Neural cell (in vitro differentiated cells): Measurements from ENCODE around the gene SUN1. TPM values are rescaled to one million over a fixed set of nuclear protein-coding genes. Genes with fewer than 3 reads are reported as not detected.

ENCODE experiments used
- H2AFZ ChIP-seq: fragments of 200-600, 300-800 bp; sonication (generic), shearing (Covaris generic); 2 replicates; pipeline ENCODE4 v1.6.0; 2014; ENCODE audit warnings: low read depth, mild to moderate bottlenecking, antibody characterized with exemption, low read length, moderate library complexity
- H3F3A ChIP-seq: fragments of 200-600 bp; shearing (Covaris generic); 2 replicates; pipeline ENCODE4 v1.6.1; 2016; ENCODE audit warnings: mild to moderate bottlenecking, moderate library complexity, mixed read lengths, antibody characterized with exemption, low read length; ENCODE audit not compliant: insufficient read depth, poor library complexity, severe bottlenecking
- H3K27ac ChIP-seq: fragments of 200-600, 300-800 bp; sonication (generic), shearing (Covaris generic); 2 replicates; pipeline ENCODE4 v1.5.1; 2014; ENCODE audit warnings: mild to moderate bottlenecking, low read length, moderate library complexity
- H3K27me3 ChIP-seq: fragments of 300-800, 200-600 bp; sonication (generic), shearing (Covaris generic); 2 replicates; pipeline ENCODE4 v1.6.0; 2014; ENCODE audit warnings: mild to moderate bottlenecking, low read depth, low read length, moderate library complexity; ENCODE audit not compliant: insufficient read depth
- H3K36me3 ChIP-seq: fragments of 300-800, 200-600 bp; sonication (generic), shearing (Covaris generic); 2 replicates; pipeline ENCODE4 v1.5.1; 2014; ENCODE audit warnings: mild to moderate bottlenecking, antibody characterized with exemption, low read length, moderate library complexity; ENCODE audit not compliant: insufficient read depth
- H3K4me2 ChIP-seq: fragments of 300-800, 200-600 bp; sonication (generic), shearing (Covaris generic); 2 replicates; pipeline ENCODE4 v1.6.0; 2014; ENCODE audit warnings: mild to moderate bottlenecking, low read length
- H3K4me3 ChIP-seq: fragments of 300-800, 200-600 bp; sonication (generic), shearing (Covaris generic); 2 replicates; pipeline ENCODE4 v1.5.1; 2014; ENCODE audit warnings: mild to moderate bottlenecking, low read length, moderate library complexity
- H3K79me2 ChIP-seq: fragments of 200-600 bp; shearing (Covaris generic); replicated peaks from 2 replicates; pipeline ENCODE4 v1.6.0; 2014; ENCODE audit warnings: mild to moderate bottlenecking, low read length, moderate library complexity; ENCODE audit not compliant: insufficient read depth
- H3K9ac ChIP-seq: fragments of 300-800, 200-600 bp; sonication (generic), shearing (Covaris generic); 2 replicates; pipeline ENCODE4 v1.6.1; 2016; ENCODE audit warnings: mild to moderate bottlenecking, low read length, mixed read lengths
- H3K9me2 ChIP-seq: fragments of 200-600 bp; shearing (Covaris generic); 2 replicates; pipeline ENCODE4 v1.6.1; 2016; ENCODE audit warnings: mild to moderate bottlenecking, low read length, mixed read lengths; ENCODE audit not compliant: insufficient read depth
- H3K9me3 ChIP-seq: fragments of 200-600, 300-800 bp; sonication (generic), shearing (Covaris generic); 2 replicates; pipeline ENCODE4 v1.6.1; 2016; ENCODE audit warnings: mild to moderate bottlenecking, mixed run types, low read length, moderate library complexity, mixed read lengths
- H4K20me1 ChIP-seq: fragments of 200-600 bp; shearing (Covaris generic); 2 replicates; pipeline ENCODE4 v1.6.1; 2016; ENCODE audit warnings: mild to moderate bottlenecking, mixed run types; ENCODE audit not compliant: insufficient read depth
- EP300 ChIP-seq: fragments of 450-650 bp; conservative IDR thresholded peaks from 2 replicates; pipeline ENCODE4 v1.6.1; 2014; ENCODE audit warnings: antibody characterized with exemption, mild to moderate bottlenecking, moderate library complexity; ENCODE audit not compliant: poor library complexity, severe bottlenecking
- EZH2 ChIP-seq: fragments of 200-600, 300-800 bp; shearing (Covaris generic), sonication (generic); IDR thresholded peaks from 2 replicates; pipeline ENCODE4 v1.6.1; 2014; ENCODE audit warnings: antibody characterized with exemption, low read length, borderline replicate concordance, mild to moderate bottlenecking; ENCODE audit not compliant: insufficient read depth, poor library complexity, severe bottlenecking
- MXI1 ChIP-seq: fragments of 450-650 bp; conservative IDR thresholded peaks from 2 replicates; pipeline ENCODE4 v1.6.1; 2014; ENCODE audit warnings: antibody characterized with exemption, mild to moderate bottlenecking; ENCODE audit not compliant: poor library complexity, severe bottlenecking
- POLR2AphosphoS5 ChIP-seq: IDR thresholded peaks from 2 replicates; pipeline ENCODE4 v1.6.1; 2012
- RAD21 ChIP-seq: fragments of 450-650 bp; conservative IDR thresholded peaks from 2 replicates; pipeline ENCODE4 v1.6.1; 2014; ENCODE audit warnings: antibody characterized with exemption, mild to moderate bottlenecking, moderate library complexity
- SMC3 ChIP-seq: fragments of 450-650 bp; conservative IDR thresholded peaks from 2 replicates; pipeline ENCODE4 v1.6.1; 2014; ENCODE audit warnings: antibody characterized with exemption, mild to moderate bottlenecking, moderate library complexity; ENCODE audit not compliant: poor library complexity
- TAF1 ChIP-seq: IDR thresholded peaks from 2 replicates; pipeline ENCODE4 v1.6.1; 2012; ENCODE audit warnings: low read depth
- polyA plus RNA-seq: library from polyadenylated mRNA; depleted of rRNA; stranded (reverse); fragments of >200 nt; gene quantifications from 2 replicates; pipeline ENCODE4 v1.2.3, GENCODE V29; 2014
- TF ChIP-seq, protein P1 (sequence below): fragments of 450-650 bp; IDR thresholded peaks from 2 replicates; pipeline ENCODE4 v1.5.1; 2014; ENCODE audit warnings: antibody characterized with exemption, mild to moderate bottlenecking, moderate library complexity; ENCODE audit not compliant: poor library complexity, severe bottlenecking
- TF ChIP-seq, protein P2 (sequence below): IDR thresholded peaks from 2 replicates; pipeline ENCODE4 v1.6.1; 2012; ENCODE audit warnings: borderline replicate concordance

SUN1 gene
- polyA plus RNA-seq, 1 donor from 2014 or later: 309 TPM

DNA sequence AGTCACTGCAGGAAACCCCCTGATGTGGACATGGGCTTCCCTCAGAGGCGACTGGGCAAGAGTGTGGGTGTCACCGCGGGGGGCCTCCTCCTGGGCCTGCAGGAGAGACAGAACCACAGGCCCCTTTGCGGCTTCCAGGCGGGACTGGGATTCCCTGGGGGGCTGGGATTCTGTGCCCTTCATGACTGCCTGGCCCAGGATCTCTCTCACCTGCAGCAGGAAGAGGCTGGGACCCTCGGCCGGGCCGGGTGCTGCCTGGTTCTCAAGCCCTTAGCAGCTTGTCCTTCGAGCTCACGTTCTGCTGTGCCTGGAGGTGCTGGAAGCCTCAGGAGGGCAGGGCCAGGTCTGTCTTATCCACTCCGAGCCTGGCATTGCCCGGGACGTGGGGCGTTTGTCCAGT is 11.8 kb downstream of the SUN1 start:
- Histone ChIP-seq H3K9me3 (no peaks in the 10 kb centered on the region), H3F3A (no peaks in the 10 kb centered on the region), H3K9ac (no peak overlapping the region), H3K9me2 (no peaks in the 10 kb centered on the region), H3K27ac (no peak overlapping the region), H3K4me3 (no peak overlapping the region), H3K4me2 (no peak overlapping the region), H3K79me2 (no peaks in the 10 kb centered on the region), H4K20me1 (no peaks in the 10 kb centered on the region), H3K36me3 (no peaks in the 10 kb centered on the region), H3K27me3 (no peaks in the 10 kb centered on the region), H2AFZ (no peak overlapping the region)
- TF ChIP-seq EP300 (no peak), POLR2AphosphoS5 (no peak), RAD21 (no peak), EZH2 (no peak), MXI1 (no peak), SMC3 (no peak), TAF1 (no peak)
- TF ChIP-seq, protein P1, sequence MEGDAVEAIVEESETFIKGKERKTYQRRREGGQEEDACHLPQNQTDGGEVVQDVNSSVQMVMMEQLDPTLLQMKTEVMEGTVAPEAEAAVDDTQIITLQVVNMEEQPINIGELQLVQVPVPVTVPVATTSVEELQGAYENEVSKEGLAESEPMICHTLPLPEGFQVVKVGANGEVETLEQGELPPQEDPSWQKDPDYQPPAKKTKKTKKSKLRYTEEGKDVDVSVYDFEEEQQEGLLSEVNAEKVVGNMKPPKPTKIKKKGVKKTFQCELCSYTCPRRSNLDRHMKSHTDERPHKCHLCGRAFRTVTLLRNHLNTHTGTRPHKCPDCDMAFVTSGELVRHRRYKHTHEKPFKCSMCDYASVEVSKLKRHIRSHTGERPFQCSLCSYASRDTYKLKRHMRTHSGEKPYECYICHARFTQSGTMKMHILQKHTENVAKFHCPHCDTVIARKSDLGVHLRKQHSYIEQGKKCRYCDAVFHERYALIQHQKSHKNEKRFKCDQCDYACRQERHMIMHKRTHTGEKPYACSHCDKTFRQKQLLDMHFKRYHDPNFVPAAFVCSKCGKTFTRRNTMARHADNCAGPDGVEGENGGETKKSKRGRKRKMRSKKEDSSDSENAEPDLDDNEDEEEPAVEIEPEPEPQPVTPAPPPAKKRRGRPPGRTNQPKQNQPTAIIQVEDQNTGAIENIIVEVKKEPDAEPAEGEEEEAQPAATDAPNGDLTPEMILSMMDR: no peak
- TF ChIP-seq, protein P2, sequence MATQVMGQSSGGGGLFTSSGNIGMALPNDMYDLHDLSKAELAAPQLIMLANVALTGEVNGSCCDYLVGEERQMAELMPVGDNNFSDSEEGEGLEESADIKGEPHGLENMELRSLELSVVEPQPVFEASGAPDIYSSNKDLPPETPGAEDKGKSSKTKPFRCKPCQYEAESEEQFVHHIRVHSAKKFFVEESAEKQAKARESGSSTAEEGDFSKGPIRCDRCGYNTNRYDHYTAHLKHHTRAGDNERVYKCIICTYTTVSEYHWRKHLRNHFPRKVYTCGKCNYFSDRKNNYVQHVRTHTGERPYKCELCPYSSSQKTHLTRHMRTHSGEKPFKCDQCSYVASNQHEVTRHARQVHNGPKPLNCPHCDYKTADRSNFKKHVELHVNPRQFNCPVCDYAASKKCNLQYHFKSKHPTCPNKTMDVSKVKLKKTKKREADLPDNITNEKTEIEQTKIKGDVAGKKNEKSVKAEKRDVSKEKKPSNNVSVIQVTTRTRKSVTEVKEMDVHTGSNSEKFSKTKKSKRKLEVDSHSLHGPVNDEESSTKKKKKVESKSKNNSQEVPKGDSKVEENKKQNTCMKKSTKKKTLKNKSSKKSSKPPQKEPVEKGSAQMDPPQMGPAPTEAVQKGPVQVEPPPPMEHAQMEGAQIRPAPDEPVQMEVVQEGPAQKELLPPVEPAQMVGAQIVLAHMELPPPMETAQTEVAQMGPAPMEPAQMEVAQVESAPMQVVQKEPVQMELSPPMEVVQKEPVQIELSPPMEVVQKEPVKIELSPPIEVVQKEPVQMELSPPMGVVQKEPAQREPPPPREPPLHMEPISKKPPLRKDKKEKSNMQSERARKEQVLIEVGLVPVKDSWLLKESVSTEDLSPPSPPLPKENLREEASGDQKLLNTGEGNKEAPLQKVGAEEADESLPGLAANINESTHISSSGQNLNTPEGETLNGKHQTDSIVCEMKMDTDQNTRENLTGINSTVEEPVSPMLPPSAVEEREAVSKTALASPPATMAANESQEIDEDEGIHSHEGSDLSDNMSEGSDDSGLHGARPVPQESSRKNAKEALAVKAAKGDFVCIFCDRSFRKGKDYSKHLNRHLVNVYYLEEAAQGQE: no peak

DNA sequence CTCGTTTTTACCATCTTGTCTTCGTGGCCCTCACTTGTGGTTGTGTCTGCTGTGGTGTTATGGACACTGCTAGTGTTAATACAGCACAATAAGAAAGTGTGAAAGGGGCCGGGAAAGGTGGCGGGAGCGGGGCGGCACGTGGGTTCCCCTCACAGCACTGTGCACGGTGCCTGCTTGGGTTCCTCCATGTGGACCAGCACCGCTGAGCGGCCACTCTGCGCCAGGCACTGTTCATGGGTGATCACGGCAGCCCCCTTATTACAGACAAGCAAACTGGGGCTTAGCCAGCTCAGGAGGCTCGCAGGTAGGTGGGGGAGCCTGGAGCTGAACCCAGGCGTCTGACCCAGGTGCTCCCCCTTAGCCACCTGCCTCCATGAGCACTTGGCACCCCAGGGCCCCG is 12.2 kb downstream of the SUN1 start:
- no peaks in the 10 kb centered on the region for H4K20me1 ChIP-seq
- H3K4me3 ChIP-seq: no peak overlapping the region
- H2AFZ ChIP-seq: no peak overlapping the region
- H3K36me3 ChIP-seq: no peaks in the 10 kb centered on the region
- no peak overlapping the region for H3K27ac ChIP-seq
- H3K27me3 ChIP-seq: no peaks in the 10 kb centered on the region
- no peak overlapping the region for H3K9ac ChIP-seq
- H3K9me3 ChIP-seq: no peaks in the 10 kb centered on the region
- H3K79me2 ChIP-seq: no peaks in the 10 kb centered on the region
- H3F3A ChIP-seq: no peaks in the 10 kb centered on the region
- TF ChIP-seq POLR2AphosphoS5 (no peak), EZH2 (no peak), RAD21 (no peak), MXI1 (no peak), EP300 (no peak)
- TF ChIP-seq, protein P1: no peak
- H3K9me2 ChIP-seq: no peaks in the 10 kb centered on the region
- no peak overlapping the region for H3K4me2 ChIP-seq
